ENCODE data around the gene ZNF292. TPM values are rescaled to one million over a fixed set of nuclear protein-coding genes. Genes with fewer than 3 reads are reported as not detected.

Gene ZNF292
- total RNA-seq, 4 donors from 2014 or later, result 62.5 to 74.7 (median 69.3) TPM

- no peaks in the 10 kb centered on the region for H3K36me3 ChIP-seq
- no peaks in the 10 kb centered on the region for H3K27me3 ChIP-seq
- no peaks in the 10 kb centered on the region for H3K9me3 ChIP-seq
- DNase-seq, result no peak
- H3K4me1 ChIP-seq, result no peaks in the 10 kb centered on the region
- no peak overlapping the region for H3K27ac ChIP-seq
- TF ChIP-seq POLR2A (IDR thresholded peaks at IDR 0.05), result no peak
- no peak for TF ChIP-seq CTCF (IDR thresholded peaks at IDR 0.05)
- H3K4me3 ChIP-seq, result no peak overlapping the region
Measured at GRCh38 chr6:87308970-87309369, 153.6 kb downstream of the ZNF292 start.

- H3K27ac ChIP-seq, result no peak overlapping the region
- H3K9me3 ChIP-seq, result no peaks in the 10 kb centered on the region
- H3K27me3 ChIP-seq, result no peaks in the 10 kb centered on the region
- H3K36me3 ChIP-seq, result no peaks in the 10 kb centered on the region
- TF ChIP-seq CTCF (IDR thresholded peaks at IDR 0.05) (no peak), POLR2A (IDR thresholded peaks at IDR 0.05) (no peak)
- no peak overlapping the region for H3K4me3 ChIP-seq
- no peak for DNase-seq
- H3K4me1 ChIP-seq, result no peaks in the 10 kb centered on the region
Measured at GRCh38 chr6:87312860-87313259, 157.5 kb downstream of the ZNF292 start.

Other genes with a start within 250 kb of the ZNF292 start
- not detected for gene HTR1E, start 218.0 kb upstream of the ZNF292 start, total RNA-seq
- gene CGA, start 60.5 kb upstream of the ZNF292 start, total RNA-seq, result not detected
- gene SMIM8, start 167.0 kb downstream of the ZNF292 start, total RNA-seq, result 10 to 100 TPM in 3 of 4 donors, 1 to 10 TPM in 1; 6.9 to 23.1 (median 12.7) TPM
- not detected for gene GJB7, start 173.7 kb downstream of the ZNF292 start, total RNA-seq
- gene C6orf163, start 189.2 kb downstream of the ZNF292 start, total RNA-seq, result 10 to 100 TPM in 1 of 4 donors, 1 to 10 TPM in 3; 5.4 to 13.2 (median 7.4) TPM

All from Peyer's patch (tissue), 4 donors.